Activated CD8-positive, alpha-beta memory T cell treated with anti-CD3 and anti-CD28 coated beads, Interleukin-2, amount 10 ng/mL, durations not matched to agents 7 days and 5 days (primary cell): Measurements from ENCODE around the gene GDPD1. TPM values are rescaled to one million over a fixed set of nuclear protein-coding genes. Genes with fewer than 3 reads are reported as not detected.
"Not testable (repeated sequence)": the region's sequence is repeated elsewhere in the genome, so short reads cannot be mapped to it uniquely, and the experiment has no call there.

ENCODE experiments used
- ATAC-seq: fragments of 150-1000 bp; cut with Tn5 transposase; one replicate; pipeline ENCODE4 v1.10.0; 2021; ENCODE audit warnings: moderate library complexity
- CTCF ChIA-PET: fragments of 350-600 bp; sonication (Branson Sonifier 250); formaldehyde crosslinking; loops from one replicate; lab custom pipeline; 2021; ENCODE audit warnings: antibody characterized with exemption; lab: Charles Lee
- DNase-seq: peaks from one replicate; pipeline ENCODE4 v3.0.0-alpha.2; 2020
- H3K27ac Mint-ChIP-seq: one replicate; pipeline ENCODE4 v1.8.0; 2021; ENCODE audit warnings: mild to moderate bottlenecking, mixed read lengths
- H3K27me3 Mint-ChIP-seq: one replicate; pipeline ENCODE4 v1.8.0; 2021; ENCODE audit warnings: mixed read lengths
- H3K36me3 Mint-ChIP-seq: one replicate; pipeline ENCODE4 v1.8.0; 2021; ENCODE audit warnings: mild to moderate bottlenecking, mixed read lengths
- H3K4me1 Mint-ChIP-seq: one replicate; pipeline ENCODE4 v1.8.0; 2021; ENCODE audit warnings: mixed read lengths
- H3K4me3 Mint-ChIP-seq: one replicate; pipeline ENCODE4 v1.8.0; 2021; ENCODE audit warnings: mild to moderate bottlenecking, moderate library complexity, mixed read lengths
- H3K9me3 Mint-ChIP-seq: one replicate; pipeline ENCODE4 v1.8.0; 2022; ENCODE audit warnings: low read depth, mixed read lengths
- total RNA-seq, 2 experiments: library from RNA; stranded (reverse); gene quantifications; one replicate each; pipeline ENCODE4 v1.2.3, GENCODE V29; 2021

GDPD1 gene
- total RNA-seq = 1 to 10 TPM; 2.5 to 2.9 TPM

GRCh38 chr17:59220328-59221158 lies at the start of gene GDPD1:
GDPD1 (plus strand) TSS chr17:59220511; CDS start chr17:59220610, 99 bp downstream.
- ATAC-seq (peak; percentile 97), DNase-seq (peak; percentile 97)
- no peaks in the 10 kb centered on the region for H3K9me3 Mint-ChIP-seq
- peaks cover 13% of the 10 kb centered on the region for H3K4me1 Mint-ChIP-seq
- peak within 1 kb of the TSS; percentile 90 for H3K27ac Mint-ChIP-seq
- CTCF ChIA-PET = interaction anchor here (0.7 to 2.0 kb wide), 9 partner anchors 8 to 857 kb away, joined by 3 to 30 read pairs (median 4); partner anchors contain the start of gene SMG8
- no peaks in the 10 kb centered on the region for H3K36me3 Mint-ChIP-seq
- no peaks in the 10 kb centered on the region for H3K27me3 Mint-ChIP-seq
- peak within 1 kb of the TSS; percentile 100 for H3K4me3 Mint-ChIP-seq

GRCh38 chr17:59172436-59173004 lies 47.8 kb upstream of the GDPD1 start:
- no peak overlapping the region for H3K4me3 Mint-ChIP-seq
- H3K9me3 Mint-ChIP-seq = no peaks in the 10 kb centered on the region
- CTCF ChIA-PET = no interaction called here
- peaks cover 50% of the 10 kb centered on the region for H3K36me3 Mint-ChIP-seq
- no peak overlapping the region for H3K27ac Mint-ChIP-seq
- ATAC-seq = no peak
- peaks cover 4% of the 10 kb centered on the region for H3K4me1 Mint-ChIP-seq
- DNase-seq = no peak
- no peaks in the 10 kb centered on the region for H3K27me3 Mint-ChIP-seq

- CTCF ChIA-PET = no interaction called here
- Mint-ChIP-seq H3K27me3 (no peaks in the 10 kb centered on the region), H3K9me3 (no peaks in the 10 kb centered on the region), H3K27ac (no peak overlapping the region), H3K36me3 (peaks cover 48% of the 10 kb centered on the region), H3K4me3 (no peak overlapping the region), H3K4me1 (no peaks in the 10 kb centered on the region)
- no peak for ATAC-seq
- DNase-seq = no peak
These were observed 45.6 kb upstream of the GDPD1 start for GRCh38 chr17:59174671-59175070.

- Mint-ChIP-seq H3K27me3 (no peaks in the 10 kb centered on the region), H3K4me1 (no peaks in the 10 kb centered on the region), H3K27ac (no peak overlapping the region), H3K9me3 (no peaks in the 10 kb centered on the region), H3K36me3 (peaks cover 49% of the 10 kb centered on the region), H3K4me3 (no peak overlapping the region)
- ATAC-seq = no peak
- no peak for DNase-seq
- CTCF ChIA-PET = no interaction called here
These were observed 45.2 kb upstream of the GDPD1 start for GRCh38 chr17:59175076-59175475.

- DNase-seq (no peak), ATAC-seq (no peak)
- CTCF ChIA-PET = no interaction called here
- no peaks in the 10 kb centered on the region for H3K27me3 Mint-ChIP-seq
- H3K4me3 Mint-ChIP-seq = no peak overlapping the region
- H3K27ac Mint-ChIP-seq = no peak overlapping the region
- H3K36me3 Mint-ChIP-seq = peaks cover 50% of the 10 kb centered on the region
- no peaks in the 10 kb centered on the region for H3K9me3 Mint-ChIP-seq
- no peaks in the 10 kb centered on the region for H3K4me1 Mint-ChIP-seq
These were observed 41.9 kb upstream of the GDPD1 start for GRCh38 chr17:59178266-59178985.

GRCh38 chr17:59179601-59180000 lies 40.7 kb upstream of the GDPD1 start:
- H3K27me3 Mint-ChIP-seq, DNase-seq, H3K9me3 Mint-ChIP-seq, H3K4me1 Mint-ChIP-seq, H3K4me3 Mint-ChIP-seq, CTCF ChIA-PET, ATAC-seq, H3K27ac Mint-ChIP-seq: not testable (repeated sequence)
- H3K36me3 Mint-ChIP-seq = peaks cover 42% of the 10 kb centered on the region

GRCh38 chr17:59180626-59181025 lies 39.7 kb upstream of the GDPD1 start:
- no peaks in the 10 kb centered on the region for H3K27me3 Mint-ChIP-seq
- CTCF ChIA-PET = no interaction called here
- no peak overlapping the region for H3K27ac Mint-ChIP-seq
- no peak for DNase-seq
- H3K36me3 Mint-ChIP-seq = peaks cover 51% of the 10 kb centered on the region
- no peaks in the 10 kb centered on the region for H3K4me1 Mint-ChIP-seq
- no peak for ATAC-seq
- no peak overlapping the region for H3K4me3 Mint-ChIP-seq
- no peaks in the 10 kb centered on the region for H3K9me3 Mint-ChIP-seq

GRCh38 chr17:59181481-59181880 lies 38.8 kb upstream of the GDPD1 start:
- CTCF ChIA-PET = no interaction called here
- no peaks in the 10 kb centered on the region for H3K4me1 Mint-ChIP-seq
- ATAC-seq (no peak), DNase-seq (no peak)
- H3K36me3 Mint-ChIP-seq = peaks cover 52% of the 10 kb centered on the region
- H3K4me3 Mint-ChIP-seq = no peak overlapping the region
- no peak overlapping the region for H3K27ac Mint-ChIP-seq
- H3K27me3 Mint-ChIP-seq = no peaks in the 10 kb centered on the region
- no peaks in the 10 kb centered on the region for H3K9me3 Mint-ChIP-seq

GRCh38 chr17:59185997-59186396 lies 34.3 kb upstream of the GDPD1 start:
- no peak for ATAC-seq
- CTCF ChIA-PET = interaction anchor here (1.1 kb wide), 1 partner anchor 30 kb away, joined by 3 read pairs; no protein-coding TSS in a partner anchor
- H3K4me3 Mint-ChIP-seq = no peak overlapping the region
- no peaks in the 10 kb centered on the region for H3K27me3 Mint-ChIP-seq
- H3K27ac Mint-ChIP-seq = no peak overlapping the region
- H3K36me3 Mint-ChIP-seq = peaks cover 50% of the 10 kb centered on the region
- no peaks in the 10 kb centered on the region for H3K4me1 Mint-ChIP-seq
- no peaks in the 10 kb centered on the region for H3K9me3 Mint-ChIP-seq
- no peak for DNase-seq

GRCh38 chr17:59186850-59187249 lies 33.5 kb upstream of the GDPD1 start:
- H3K4me1 Mint-ChIP-seq = no peaks in the 10 kb centered on the region
- no peak for DNase-seq
- H3K36me3 Mint-ChIP-seq = peaks cover 50% of the 10 kb centered on the region
- CTCF ChIA-PET = no interaction called here
- H3K27me3 Mint-ChIP-seq = no peaks in the 10 kb centered on the region
- no peak overlapping the region for H3K4me3 Mint-ChIP-seq
- no peak for ATAC-seq
- H3K27ac Mint-ChIP-seq = no peak overlapping the region
- no peaks in the 10 kb centered on the region for H3K9me3 Mint-ChIP-seq

GRCh38 chr17:59190806-59191205 lies 29.5 kb upstream of the GDPD1 start:
- H3K27ac Mint-ChIP-seq = no peak overlapping the region
- no peak overlapping the region for H3K4me3 Mint-ChIP-seq
- H3K36me3 Mint-ChIP-seq = peaks cover 50% of the 10 kb centered on the region
- H3K9me3 Mint-ChIP-seq = no peaks in the 10 kb centered on the region
- no peaks in the 10 kb centered on the region for H3K4me1 Mint-ChIP-seq
- no peak for ATAC-seq
- no peaks in the 10 kb centered on the region for H3K27me3 Mint-ChIP-seq
- CTCF ChIA-PET = interaction anchor here (1.2 kb wide), 1 partner anchor 846 kb away, joined by 4 read pairs; no protein-coding TSS in a partner anchor
- DNase-seq = no peak

GRCh38 chr17:59193336-59193862 lies 26.9 kb upstream of the GDPD1 start:
- CTCF ChIA-PET = no interaction called here
- no peak for DNase-seq
- H3K36me3 Mint-ChIP-seq = peaks cover 46% of the 10 kb centered on the region
- H3K4me3 Mint-ChIP-seq = no peak overlapping the region
- no peaks in the 10 kb centered on the region for H3K27me3 Mint-ChIP-seq
- ATAC-seq = no peak
- no peak overlapping the region for H3K27ac Mint-ChIP-seq
- H3K4me1 Mint-ChIP-seq = no peaks in the 10 kb centered on the region
- H3K9me3 Mint-ChIP-seq = no peaks in the 10 kb centered on the region

- no peaks in the 10 kb centered on the region for H3K9me3 Mint-ChIP-seq
- H3K4me1 Mint-ChIP-seq = no peaks in the 10 kb centered on the region
- no peak for DNase-seq
- H3K27me3 Mint-ChIP-seq = no peaks in the 10 kb centered on the region
- no peak for ATAC-seq
- no peak overlapping the region for H3K4me3 Mint-ChIP-seq
- CTCF ChIA-PET = no interaction called here
- peaks cover 41% of the 10 kb centered on the region for H3K36me3 Mint-ChIP-seq
- H3K27ac Mint-ChIP-seq = no peak overlapping the region
These were observed 20.9 kb upstream of the GDPD1 start for GRCh38 chr17:59199398-59199797.
